GM19025 (cell line): ENCODE results near the gene CPED1.

Source experiments
- ATAC-seq: cut with Tn5 transposase; IDR thresholded peaks from one replicate; pipeline ENCODE4 v1.9.1; 2021; ENCODE audit warnings: mild to moderate bottlenecking, low read depth, moderate library complexity; ENCODE audit not compliant: unreplicated experiment

CPED1 gene

DNA sequence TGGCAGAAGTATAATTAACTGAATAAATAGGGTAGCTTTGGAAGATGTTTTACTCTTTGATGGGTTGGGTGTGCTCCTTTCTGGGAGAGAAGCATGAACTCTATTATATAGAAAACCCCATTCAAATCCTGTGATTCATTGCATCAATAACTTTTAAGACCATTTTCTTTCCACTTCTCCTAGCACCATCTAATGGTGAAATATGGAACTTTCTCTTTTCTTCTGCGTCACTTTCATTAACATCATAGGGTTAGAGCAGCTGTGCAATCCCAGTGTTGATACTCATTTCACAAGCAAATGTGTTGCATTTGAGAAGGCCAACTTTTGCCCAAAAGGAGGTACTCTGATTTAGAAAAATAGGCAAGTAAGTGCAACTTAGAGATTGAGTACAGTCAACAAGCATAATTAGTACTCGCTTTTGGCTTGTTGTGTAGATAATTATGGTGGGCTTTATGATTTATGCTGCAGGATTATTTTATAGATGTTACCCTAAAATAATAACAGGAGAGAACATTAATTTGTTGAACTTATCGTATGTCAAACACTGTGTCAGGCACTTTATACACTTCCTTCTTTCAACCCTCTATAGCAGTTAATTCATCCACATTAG, 92.9 kb downstream of the CPED1 start:
- ATAC-seq: peak; percentile 61

DNA sequence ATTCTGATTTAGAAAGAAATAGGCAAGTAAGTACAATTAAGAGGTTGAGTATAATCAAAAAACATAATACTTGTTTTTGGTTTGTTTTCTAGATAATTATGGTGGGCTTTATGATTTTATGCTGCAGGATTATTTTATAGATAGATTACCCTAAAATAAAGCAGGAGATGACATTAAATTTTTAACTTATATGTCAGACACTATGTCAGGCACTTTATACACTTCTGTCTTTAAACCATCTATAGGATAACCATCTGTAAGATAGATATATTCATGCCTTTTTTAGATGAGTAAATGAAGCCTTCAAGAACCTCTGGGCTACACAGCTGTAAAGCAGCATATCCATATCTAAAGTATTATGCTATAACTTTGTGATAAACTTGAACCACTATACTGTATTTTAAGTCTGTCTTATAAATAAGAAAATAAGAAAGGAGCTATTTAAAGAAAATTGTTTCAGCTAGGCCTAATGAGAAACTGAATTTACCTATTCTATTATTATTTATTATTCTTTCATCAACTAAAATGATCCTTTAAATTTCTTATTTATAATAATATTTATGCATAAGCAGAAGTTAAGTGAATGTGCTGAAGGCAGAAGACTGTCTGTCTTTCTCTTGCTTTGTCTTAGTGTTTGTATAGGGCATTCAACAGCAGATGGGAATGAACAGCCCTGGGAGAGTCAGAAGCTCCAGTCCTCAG, 94.0 kb downstream of the CPED1 start:
- no peak for ATAC-seq

DNA sequence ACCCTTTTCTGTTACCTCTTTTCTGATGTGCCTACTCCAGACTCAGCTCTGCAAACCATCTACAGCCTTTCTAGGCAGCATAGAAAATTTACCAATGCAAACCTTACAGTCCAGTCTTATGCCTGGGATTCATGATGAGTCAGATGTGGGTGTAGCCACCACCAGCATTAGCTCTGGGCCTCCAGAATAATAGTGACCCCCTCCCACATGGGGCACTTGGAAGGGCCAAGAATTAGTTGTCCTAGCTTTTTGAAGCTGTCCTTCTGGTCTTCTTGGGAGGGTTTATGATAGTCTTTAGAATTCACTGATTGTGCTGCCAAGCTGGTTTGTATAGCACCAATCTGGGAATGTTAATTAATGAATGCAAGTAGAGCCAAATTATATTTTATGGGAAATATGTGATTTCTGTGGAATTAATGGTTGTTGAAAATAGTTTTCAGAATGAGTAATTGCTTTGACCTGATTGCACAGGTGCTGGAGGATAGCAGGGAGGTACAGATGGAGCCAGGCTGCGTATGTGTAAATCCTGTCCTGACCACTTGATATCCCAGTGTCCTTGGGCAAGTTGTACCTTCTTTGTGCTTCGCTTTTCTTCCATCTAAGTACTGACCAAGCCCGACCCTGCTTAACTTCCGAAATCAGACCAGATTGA, 94.8 kb downstream of the CPED1 start:
- ATAC-seq: no peak

DNA sequence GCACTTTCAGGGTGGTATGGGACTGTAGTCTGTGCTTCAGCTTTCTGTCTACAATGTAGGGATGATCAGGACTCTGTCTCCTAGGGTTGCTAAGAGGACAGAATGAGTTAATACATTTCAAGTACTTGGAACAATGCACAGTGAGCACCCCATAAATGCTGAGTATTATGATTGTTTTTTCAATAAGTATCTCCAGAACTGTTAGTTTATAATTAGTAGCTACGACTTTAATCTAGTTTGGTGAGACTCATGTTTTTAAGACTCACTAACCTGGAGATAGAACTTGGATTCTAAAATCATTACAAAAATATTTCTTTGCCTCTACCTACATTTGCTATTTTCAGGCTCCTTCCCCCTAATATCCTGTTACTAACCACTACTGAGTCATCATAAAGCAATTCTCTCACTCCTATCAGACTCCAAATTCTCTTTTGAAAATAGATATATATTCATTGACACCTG, 95.3 kb downstream of the CPED1 start:
- no peak for ATAC-seq

DNA sequence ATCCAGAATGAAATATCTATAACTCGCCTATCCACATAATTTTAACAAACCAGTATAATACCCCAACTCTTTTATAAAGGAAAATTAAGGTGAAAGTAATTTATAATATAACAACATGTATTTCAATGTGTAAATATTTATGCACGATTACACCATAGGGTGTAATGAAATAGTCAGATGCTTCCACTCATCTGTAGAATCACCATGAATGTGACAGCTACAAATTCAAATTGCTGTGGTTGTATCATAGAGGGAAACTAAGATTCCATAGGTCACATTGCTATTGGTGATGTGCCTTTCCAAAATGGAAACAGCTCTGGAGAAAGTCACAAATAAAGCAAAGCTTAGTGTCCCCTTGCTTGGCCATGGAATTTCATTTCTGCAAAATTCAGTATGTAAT, 95.7 kb downstream of the CPED1 start:
- no peak for ATAC-seq

DNA sequence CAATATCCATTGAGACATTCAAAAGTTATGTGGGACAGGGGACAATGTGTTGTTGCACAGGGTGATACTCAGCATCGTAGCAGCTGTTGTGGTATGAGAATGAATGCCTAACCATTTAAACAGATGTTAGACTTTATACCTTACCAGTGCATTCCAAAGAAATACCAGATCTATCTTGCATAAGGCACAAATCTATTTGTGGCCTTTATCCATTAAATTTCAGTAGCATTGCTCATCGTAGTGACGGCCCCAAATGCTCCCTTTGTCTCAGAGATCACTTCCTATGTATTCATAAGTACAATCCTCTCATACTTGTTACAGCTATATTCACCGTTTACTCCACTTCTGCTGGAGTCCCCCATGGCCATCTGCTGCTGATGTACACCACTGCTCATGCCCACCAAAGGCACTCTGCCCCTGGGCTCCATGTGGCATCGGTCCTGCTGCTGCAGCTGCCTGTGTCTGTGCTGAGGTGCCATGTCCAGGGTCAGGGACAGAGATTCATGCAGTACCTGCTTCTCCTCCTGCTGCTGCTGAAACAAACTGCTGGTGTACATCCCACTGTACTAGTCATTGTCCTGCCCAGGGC, 96.3 kb downstream of the CPED1 start:
- ATAC-seq: no peak

DNA sequence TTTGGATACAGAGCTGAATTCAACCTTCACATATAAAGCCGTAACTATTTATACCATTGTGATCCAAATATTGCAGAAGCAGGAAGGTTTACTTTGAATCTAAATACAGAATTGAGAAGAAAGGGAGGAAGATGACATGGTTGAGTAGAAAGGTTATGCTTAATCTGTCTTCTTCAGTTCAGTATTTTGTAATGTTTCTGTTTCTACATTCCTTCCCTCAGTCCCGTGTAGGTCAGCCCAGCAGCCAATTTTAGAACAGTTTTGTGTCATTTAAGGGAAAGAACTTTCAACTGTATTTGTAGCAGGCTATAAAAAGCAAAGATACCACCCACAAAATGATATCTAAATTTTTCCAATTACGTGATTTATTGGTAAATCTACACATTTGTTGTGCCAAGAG, 97.4 kb downstream of the CPED1 start:
- ATAC-seq: no peak

DNA sequence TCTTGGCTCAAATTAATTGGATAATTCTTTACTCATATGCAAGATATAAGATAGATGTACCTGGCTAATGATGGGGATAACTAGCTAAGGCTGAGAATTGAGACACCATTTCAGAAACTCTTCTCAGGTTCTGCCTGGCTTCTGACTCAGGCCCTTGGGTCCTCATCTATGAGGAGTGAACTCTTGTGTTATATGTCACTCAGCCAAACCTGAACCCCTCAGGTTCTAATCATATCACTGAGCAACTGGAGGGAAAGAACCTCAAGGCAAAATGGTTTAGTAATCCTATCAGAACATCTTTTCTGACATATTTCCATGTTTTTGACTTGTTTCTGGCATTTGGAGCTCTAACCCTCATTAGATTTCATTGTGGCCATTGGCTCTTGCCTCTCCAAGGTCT, 100.4 kb downstream of the CPED1 start:
- no peak for ATAC-seq

DNA sequence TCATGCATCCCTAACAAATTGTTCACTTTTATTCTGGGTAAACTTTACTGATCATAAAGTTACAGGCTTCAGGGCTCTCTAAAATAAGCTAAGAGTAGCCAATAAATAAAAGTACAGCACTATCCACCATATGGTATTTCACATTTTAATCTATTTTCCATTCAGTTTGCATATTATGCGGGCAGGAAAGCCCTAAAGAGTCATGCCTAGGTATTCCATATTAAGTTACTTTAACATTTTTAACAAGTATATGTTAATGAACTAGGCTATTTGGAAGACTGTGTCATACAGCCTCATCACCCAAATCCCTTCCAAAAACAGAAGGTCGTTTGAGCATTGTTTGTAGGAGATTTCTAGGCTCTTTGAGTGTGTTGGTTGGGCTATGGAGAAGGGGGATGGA, 106.3 kb downstream of the CPED1 start:
- ATAC-seq: no peak

DNA sequence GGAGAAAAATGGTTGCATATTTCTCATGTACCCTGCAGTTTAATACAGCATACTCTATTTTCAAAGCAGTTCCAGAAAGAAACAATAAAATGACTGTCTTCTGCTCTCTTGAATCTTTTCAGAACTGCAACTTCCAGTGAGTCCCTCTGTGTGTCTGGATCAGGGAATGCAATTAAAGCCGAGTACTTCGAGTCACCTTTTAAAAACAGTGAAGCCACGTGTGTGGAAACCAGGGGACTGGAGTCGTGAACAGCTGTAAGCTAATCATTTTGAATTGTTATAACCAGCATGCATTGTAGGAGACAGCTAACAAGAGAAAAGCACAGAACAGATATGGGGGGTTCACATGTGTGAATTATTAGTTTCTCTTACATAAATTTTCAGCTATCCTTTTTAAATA, 109.1 kb downstream of the CPED1 start:
- no peak for ATAC-seq

DNA sequence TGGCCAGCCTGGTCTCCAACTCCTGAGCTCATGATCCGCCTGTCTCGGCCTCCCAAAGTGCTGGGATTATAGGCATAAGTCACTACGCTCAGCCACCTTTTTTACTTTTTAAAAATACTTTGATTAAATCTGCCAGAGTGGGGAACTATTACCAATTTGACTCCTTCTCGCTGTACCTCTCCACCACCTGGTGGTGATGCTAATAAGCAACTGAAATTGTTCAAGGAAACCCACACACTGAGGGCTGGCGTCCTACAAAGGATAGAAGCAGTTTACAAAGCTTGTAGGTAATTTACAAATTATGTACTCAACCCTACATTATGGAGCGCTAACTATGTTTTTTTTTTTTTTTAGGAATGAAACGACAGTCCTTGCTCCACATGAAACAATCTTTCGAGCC, 111.1 kb downstream of the CPED1 start:
- ATAC-seq: no peak

DNA sequence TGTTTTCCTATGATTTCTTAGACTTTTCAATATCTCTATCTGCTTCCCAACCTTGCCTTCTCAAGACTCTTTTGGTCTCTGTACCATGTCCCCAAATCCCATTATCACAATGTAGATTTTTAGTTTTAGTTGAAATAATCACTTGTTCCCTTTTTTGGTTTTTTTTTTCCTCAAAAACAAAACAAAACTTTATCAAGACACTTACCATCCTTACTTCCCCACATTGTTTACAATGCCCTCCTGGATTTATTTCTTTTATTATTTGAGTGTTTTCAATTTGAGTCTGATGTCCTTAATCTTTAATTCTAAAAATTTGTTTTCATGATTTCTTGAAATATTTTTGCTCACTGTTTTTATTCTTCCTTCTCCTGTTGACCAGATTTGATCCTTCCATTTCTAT, 112.6 kb downstream of the CPED1 start:
- ATAC-seq: no peak

DNA sequence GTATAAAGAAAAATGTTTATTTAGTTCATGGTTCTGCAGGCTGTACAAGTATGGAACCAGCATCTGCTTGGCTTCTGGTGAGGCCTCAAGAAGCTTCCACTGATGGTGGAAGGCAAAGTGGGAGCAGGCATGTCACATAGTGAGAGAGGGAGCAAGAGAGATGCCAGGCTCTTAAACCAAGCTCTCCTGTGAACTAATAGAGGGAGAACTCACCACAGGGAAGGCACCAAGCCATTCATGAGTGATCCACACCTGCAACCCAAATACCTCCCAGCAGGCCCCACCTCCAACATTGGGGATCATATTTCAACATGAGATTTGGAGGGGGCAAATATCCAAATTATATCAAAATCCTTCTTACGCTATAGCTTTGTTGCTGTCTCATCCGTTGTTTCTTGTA, 113.1 kb downstream of the CPED1 start:
- ATAC-seq: no peak

DNA sequence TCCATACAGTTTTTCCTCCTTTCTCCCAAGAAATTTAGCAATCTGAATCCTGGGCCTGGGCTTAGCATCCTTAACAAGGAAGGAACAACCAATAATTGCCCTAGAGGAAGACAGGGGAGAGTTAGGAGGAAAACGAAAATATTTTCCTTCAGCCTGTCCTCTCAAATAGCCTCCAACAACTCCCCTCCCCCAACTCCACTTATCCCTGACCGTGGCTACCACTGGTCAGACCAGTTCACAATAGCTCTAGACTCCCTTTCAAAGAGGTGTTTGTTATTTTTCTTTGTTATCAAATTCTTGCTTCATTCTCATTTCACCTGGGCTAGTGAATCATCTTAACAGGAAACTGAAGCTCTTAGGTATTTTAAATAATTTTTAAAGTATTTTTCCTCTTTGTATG, 114.1 kb downstream of the CPED1 start:
- no peak for ATAC-seq

DNA sequence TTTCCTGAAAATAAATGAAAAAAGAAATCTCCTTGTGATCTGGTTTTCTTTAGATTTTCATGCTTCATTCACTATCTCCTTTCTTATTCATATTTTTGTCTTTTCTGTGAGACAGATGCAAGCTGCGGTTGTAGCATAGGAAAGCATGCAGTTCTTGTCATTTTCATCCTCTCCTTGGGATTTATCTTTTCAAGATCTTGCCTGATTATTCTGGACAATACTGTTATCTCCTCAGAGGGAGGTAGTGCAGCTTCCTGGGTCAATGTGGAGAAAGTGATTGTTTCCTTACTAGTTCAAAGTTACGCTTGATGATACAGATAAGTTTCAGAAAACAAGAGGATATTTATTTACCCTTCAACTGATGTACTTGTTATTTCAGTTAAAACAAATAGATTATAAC, 114.6 kb downstream of the CPED1 start:
- no peak for ATAC-seq

DNA sequence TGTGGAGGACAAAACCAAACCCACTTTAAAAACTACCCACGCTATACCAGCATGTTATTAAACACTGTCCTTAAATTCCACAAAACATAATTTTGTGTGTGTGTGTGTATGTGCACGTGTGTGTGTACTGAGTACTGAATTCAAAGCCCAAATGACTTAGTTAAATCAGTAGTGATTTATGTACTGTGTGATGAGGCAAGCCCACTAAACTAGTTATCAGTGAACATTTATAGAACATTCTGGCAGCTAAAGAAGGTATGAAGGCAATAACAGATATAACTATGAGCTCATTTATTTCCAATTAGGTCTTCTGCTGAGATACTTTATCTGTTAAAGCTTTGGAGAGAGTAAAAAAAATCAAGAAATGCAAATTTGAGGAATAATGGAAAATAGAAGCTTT, 115.1 kb downstream of the CPED1 start:
- no peak for ATAC-seq

DNA sequence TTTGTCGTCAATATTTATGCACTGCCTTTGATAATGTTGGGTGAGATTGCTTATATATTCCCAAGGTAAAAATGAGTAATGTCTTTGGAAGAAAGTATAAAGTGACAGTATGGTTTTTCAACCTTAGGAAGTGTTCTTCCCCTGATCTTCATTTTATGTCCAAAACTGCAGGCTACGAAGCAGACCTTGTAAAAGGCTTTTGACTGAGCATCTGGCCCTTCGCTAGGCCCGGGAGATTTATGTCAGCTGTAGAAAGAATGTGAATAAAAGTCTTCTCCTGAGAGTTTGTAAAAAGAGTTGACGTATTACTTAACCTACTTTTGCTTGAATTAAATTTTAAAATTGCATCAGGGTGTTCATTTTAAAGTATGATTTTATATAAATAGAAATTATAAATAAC, 116.8 kb downstream of the CPED1 start:
- no peak for ATAC-seq

DNA sequence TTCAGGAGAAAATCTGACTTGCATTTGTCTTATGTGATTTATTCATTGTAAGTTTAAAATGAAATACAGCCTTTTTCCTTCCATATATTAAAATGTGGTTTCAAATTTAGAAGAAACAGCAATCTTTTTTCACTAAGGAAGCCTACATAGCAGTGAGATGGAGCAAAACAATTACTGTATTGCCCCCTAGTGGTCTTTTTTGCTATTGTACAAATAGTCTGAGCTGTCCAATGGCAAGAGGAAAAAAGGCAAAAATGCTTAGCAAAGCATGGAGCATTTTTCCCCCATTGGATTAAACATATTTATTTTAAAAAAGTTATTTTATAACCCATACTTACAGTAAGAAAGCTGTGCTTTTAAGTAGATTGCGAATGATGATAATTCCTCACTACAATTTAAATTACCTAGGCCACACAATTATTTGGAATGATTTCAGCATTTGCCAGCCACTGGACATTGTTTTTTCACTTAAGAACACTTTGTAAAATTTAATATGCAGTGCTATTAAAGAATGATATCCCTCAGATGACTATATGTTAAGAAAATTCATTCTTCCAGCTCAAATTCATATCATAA, 119.5 kb downstream of the CPED1 start:
- ATAC-seq: no peak

DNA sequence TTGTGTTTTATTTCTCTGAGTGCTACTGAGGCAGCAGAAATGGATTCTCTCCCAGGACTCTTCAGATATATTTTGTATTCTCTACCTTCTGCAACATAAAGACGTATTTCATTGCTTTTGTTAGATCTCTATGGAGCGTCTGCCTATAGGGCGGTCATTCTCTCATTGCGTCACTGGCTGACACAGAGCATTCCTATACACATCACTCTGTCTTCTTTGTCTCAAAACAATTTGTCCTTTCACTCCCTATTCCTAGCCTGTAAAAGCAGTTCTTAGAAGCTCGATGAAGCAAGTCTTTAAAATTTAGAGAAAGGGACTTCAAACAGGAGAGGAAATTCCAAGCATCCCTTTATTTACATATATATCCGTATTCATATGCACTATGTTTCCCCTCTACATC, 120.6 kb downstream of the CPED1 start:
- no peak for ATAC-seq

DNA sequence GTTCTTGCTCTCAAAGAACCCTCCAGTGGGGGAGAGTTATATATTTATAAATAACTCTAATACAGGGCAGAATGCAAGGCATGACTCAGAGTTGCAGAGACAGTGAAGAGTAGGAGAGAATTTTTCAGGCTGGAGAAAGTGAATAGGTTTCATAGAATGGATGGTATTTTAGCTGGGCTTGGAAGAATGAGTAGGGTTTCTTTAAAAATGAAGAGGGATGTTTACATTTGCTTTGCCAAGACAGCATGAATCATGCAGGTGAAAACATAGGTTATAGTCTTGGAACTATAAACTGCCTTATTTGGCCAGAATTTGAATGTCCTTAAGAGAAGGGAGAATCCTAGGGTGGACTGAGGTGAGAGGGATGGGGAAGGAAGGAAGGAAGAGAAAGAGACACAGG, 124.8 kb downstream of the CPED1 start:
- ATAC-seq: no peak

DNA sequence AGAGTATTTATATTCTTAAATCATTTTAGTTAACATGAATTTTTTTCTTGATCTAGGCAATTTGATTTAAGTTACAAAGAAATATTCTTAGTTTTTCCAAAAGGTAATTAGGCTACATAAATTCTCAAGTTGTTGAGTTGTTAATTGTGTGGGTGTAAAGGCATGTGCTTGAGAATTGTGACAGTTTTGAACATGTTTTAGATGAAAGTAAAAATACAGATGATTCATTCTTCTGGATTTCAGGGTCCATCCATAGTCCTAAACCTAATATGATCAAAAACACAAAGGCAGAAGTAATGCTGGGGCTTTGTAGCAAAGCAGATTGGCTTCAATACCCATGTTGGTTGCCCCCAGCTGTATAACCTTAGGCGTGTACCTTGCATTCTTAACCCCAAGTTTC, 127.9 kb downstream of the CPED1 start:
- ATAC-seq: no peak
